Neural progenitor cell (in vitro differentiated cells): ENCODE measurements around the gene TMEM53. TPM values are rescaled to one million over a fixed set of nuclear protein-coding genes. Genes with fewer than 3 reads are reported as not detected.
A peak's percentile ranks its signal among the peaks of the same experiment; 100 is the strongest.

Experiments
- DNase-seq: peaks from one replicate; pipeline ENCODE4 v3.0.0-alpha.2; 2016; ENCODE audit warnings: low spot score
- H2AFZ ChIP-seq: fragments of 200-600 bp; sonication (generic); replicated peaks from 2 replicates; pipeline ENCODE4 v1.6.1; 2016; ENCODE audit warnings: antibody characterized with exemption
- H3F3A ChIP-seq: fragments of 200-600 bp; sonication (generic); 2 replicates; pipeline ENCODE4 v1.6.1; 2016; ENCODE audit warnings: antibody characterized with exemption, low read depth
- H3K27ac ChIP-seq: fragments of 200-600 bp; sonication (generic); 2 replicates; pipeline ENCODE4 v1.5.1; 2016; ENCODE audit warnings: mild to moderate bottlenecking
- H3K27me3 ChIP-seq: fragments of 200-600 bp; sonication (generic); 2 replicates; pipeline ENCODE4 v1.6.1; 2016; ENCODE audit warnings: mild to moderate bottlenecking, moderate library complexity
- H3K36me3 ChIP-seq: fragments of 200-600 bp; sonication (generic); 2 replicates; pipeline ENCODE4 v1.5.1; 2016
- H3K4me1 ChIP-seq: fragments of 200-600 bp; sonication (generic); 2 replicates; pipeline ENCODE4 v1.6.1; 2016; ENCODE audit warnings: mixed run types
- H3K4me2 ChIP-seq: fragments of 200-600 bp; sonication (generic); 2 replicates; pipeline ENCODE4 v1.6.1; 2016
- H3K4me3 ChIP-seq: fragments of 200-600 bp; sonication (generic); 2 replicates; pipeline ENCODE4 v1.5.1; 2016
- H3K79me2 ChIP-seq: fragments of 200-600 bp; sonication (generic); 2 replicates; pipeline ENCODE4 v1.6.1; 2016; ENCODE audit warnings: low read depth
- H3K9ac ChIP-seq: fragments of 200-600 bp; sonication (generic); 2 replicates; pipeline ENCODE4 v1.6.1; 2016
- H3K9me3 ChIP-seq: fragments of 200-600 bp; sonication (generic); 2 replicates; pipeline ENCODE4 v1.5.1; 2016; ENCODE audit warnings: low read depth
- H4K20me1 ChIP-seq: fragments of 200-600 bp; sonication (generic); 2 replicates; pipeline ENCODE4 v1.6.1; 2016; ENCODE audit warnings: low read depth
- H3K27ac Mint-ChIP-seq: 3 replicates; pipeline ENCODE4 v1.8.0; 2021; ENCODE audit warnings: mixed read lengths
- H3K27me3 Mint-ChIP-seq: 2 replicates; pipeline ENCODE4 v1.8.0; 2022; ENCODE audit warnings: low read depth, mild to moderate bottlenecking, inconsistent platforms, moderate library complexity, mixed read lengths; ENCODE audit not compliant: insufficient read depth
- H3K36me3 Mint-ChIP-seq: 3 replicates; pipeline ENCODE4 v1.8.0; 2021; ENCODE audit warnings: mixed read lengths
- H3K4me1 Mint-ChIP-seq: 3 replicates; pipeline ENCODE4 v1.8.0; 2021; ENCODE audit warnings: mixed read lengths
- H3K4me3 Mint-ChIP-seq: 3 replicates; pipeline ENCODE4 v1.8.0; 2021; ENCODE audit warnings: mild to moderate bottlenecking, moderate library complexity, mixed read lengths
- H3K9me3 Mint-ChIP-seq: 3 replicates; pipeline ENCODE4 v1.8.0; 2020; ENCODE audit warnings: mixed read lengths
- CTCF ChIP-seq: fragments of 200-600 bp; sonication (generic); IDR thresholded peaks from 2 replicates; pipeline ENCODE4 v1.5.1; 2017; ENCODE audit warnings: antibody characterized with exemption, mild to moderate bottlenecking
- EZH2 ChIP-seq: fragments of 200-600 bp; sonication (generic); IDR thresholded peaks from 2 replicates; pipeline ENCODE4 v1.6.1; 2017; ENCODE audit warnings: antibody characterized with exemption, mild to moderate bottlenecking, moderate library complexity
- EZH2phosphoT487 ChIP-seq: fragments of 200-600 bp; sonication (generic); IDR thresholded peaks from 2 replicates; pipeline ENCODE4 v1.6.1; 2017; ENCODE audit warnings: antibody characterized with exemption
- total RNA-seq: library from RNA; depleted of rRNA; stranded (reverse); fragments of >200 nt; gene quantifications from 2 replicates; pipeline ENCODE4 v1.2.3, GENCODE V29; 2015; ENCODE audit warnings: low replicate concordance

Gene TMEM53
- total RNA-seq, 1 donor from 2014 or later: 5.0 TPM

DNA sequence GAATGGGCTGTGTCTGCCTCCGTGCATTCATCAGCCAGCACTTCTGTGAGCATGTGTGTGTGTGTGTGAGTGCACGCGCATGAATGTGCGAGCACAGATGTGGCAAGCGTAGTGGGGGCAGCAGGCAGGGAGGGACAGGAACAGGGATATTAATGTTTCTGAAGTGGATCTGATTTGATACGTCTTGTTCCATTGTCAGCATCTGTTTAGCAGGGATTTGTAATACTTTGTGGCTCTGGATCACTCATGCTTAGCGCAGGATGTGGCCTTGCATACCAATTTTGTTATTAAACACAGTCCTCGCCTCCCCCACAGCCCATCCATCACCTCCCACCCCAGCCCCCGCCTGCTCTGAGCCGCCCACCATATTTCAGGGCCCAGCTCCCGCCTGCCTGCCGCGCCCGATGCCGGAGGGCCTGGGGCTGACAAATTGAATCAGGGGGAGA, 52.4 kb downstream of the TMEM53 start:
- Mint-ChIP-seq H3K4me3 (no peak overlapping the region), H3K27ac (no peak overlapping the region), H3K4me1 (peaks cover 15% of the 10 kb centered on the region), H3K36me3 (no peaks in the 10 kb centered on the region), H3K27me3 (peaks cover 25% of the 10 kb centered on the region), H3K9me3 (no peaks in the 10 kb centered on the region)
- no peaks in the 10 kb centered on the region for H3K9me3 ChIP-seq
- no peak overlapping the region for H3K4me2 ChIP-seq
- no peaks in the 10 kb centered on the region for H3K79me2 ChIP-seq
- H3K4me3 ChIP-seq: no peak overlapping the region
- H3F3A ChIP-seq: no peaks in the 10 kb centered on the region
- peaks cover 1% of the 10 kb centered on the region for H4K20me1 ChIP-seq
- no peak overlapping the region for H3K27ac ChIP-seq
- TF ChIP-seq EZH2 (no peak), CTCF (no peak), EZH2phosphoT487 (no peak)
- no peaks in the 10 kb centered on the region for H3K36me3 ChIP-seq
- H2AFZ ChIP-seq: no peak overlapping the region
- H3K27me3 ChIP-seq: peaks cover 42% of the 10 kb centered on the region
- DNase-seq: no peak
- peaks cover 4% of the 10 kb centered on the region for H3K4me1 ChIP-seq
- no peak overlapping the region for H3K9ac ChIP-seq

DNA sequence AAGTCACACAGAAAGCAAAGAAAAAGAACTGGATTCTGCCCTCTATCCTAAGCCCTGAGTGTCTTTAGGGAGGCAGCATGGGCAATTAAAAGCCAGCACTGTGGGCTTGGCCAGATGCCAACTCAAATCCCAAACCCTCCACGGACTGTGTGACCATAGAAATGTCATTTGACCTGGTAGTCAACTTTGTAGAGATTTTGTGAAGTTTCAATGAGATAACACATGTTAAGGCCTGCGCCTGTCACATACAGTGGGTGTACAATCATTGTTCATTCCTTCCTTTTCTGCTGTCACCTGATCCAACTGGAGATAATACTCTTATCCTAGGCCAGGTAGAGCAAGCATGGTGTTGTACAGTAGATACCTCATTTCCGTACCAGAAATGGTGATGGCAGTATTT, 54.2 kb downstream of the TMEM53 start:
- Histone ChIP-seq H3K27me3 (peaks cover 60% of the 10 kb centered on the region), H3K36me3 (no peaks in the 10 kb centered on the region), H4K20me1 (peaks cover 6% of the 10 kb centered on the region), H2AFZ (no peak overlapping the region), H3F3A (no peaks in the 10 kb centered on the region), H3K9ac (no peak overlapping the region), H3K4me3 (no peak overlapping the region), H3K4me2 (no peak overlapping the region), H3K79me2 (no peaks in the 10 kb centered on the region), H3K4me1 (peaks cover 4% of the 10 kb centered on the region), H3K27ac (no peak overlapping the region), H3K9me3 (no peaks in the 10 kb centered on the region)
- TF ChIP-seq EZH2 (no peak), EZH2phosphoT487 (no peak), CTCF (no peak)
- DNase-seq: no peak
- Mint-ChIP-seq H3K27ac (no peak overlapping the region), H3K36me3 (peaks cover 4% of the 10 kb centered on the region), H3K27me3 (peaks cover 33% of the 10 kb centered on the region), H3K9me3 (no peaks in the 10 kb centered on the region), H3K4me3 (no peak overlapping the region), H3K4me1 (peaks cover 18% of the 10 kb centered on the region)

DNA sequence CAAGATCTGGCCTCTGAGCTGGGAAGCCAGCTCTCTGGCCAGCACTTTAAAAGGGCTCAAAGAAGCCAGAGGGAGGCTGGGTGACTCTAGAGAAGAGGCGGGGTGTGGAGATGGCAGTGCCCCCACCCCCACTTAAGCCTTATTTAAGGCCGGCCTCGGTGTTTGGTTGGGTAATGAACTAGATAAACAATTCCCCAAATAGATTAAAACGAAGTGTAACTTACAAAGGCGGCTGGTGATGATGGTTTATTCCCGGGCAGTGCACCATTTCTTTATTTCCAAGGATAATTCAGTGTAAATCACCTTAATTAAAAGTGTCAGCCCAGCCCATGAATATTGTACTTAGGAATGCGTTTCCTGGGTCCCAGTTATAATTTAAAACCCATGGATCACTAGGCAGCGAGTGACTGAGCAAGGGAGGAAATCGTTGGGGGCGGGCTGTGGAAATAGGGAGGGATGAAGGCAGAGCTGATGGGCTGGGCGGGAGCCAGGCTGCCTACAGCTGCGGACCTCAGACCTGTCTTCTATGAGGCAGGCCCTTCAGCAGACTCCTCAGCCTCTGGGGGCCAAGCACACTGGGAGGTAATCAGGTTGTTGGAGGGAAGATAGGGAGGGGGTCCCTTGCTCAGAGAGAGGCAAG, 54.9 kb downstream of the TMEM53 start:
- Histone ChIP-seq H3K79me2 (no peaks in the 10 kb centered on the region), H3K4me1 (peaks cover 4% of the 10 kb centered on the region), H3K9me3 (no peaks in the 10 kb centered on the region), H4K20me1 (peaks cover 6% of the 10 kb centered on the region), H2AFZ (no peak overlapping the region), H3K36me3 (no peaks in the 10 kb centered on the region), H3K4me3 (no peak overlapping the region), H3K9ac (no peak overlapping the region), H3K27ac (no peak overlapping the region), H3K4me2 (no peak overlapping the region), H3K27me3 (peaks cover 63% of the 10 kb centered on the region), H3F3A (no peaks in the 10 kb centered on the region)
- peaks cover 32% of the 10 kb centered on the region for H3K27me3 Mint-ChIP-seq
- H3K27ac Mint-ChIP-seq: peak overlapping the region; percentile 48
- H3K36me3 Mint-ChIP-seq: peaks cover 4% of the 10 kb centered on the region
- no peak for TF ChIP-seq EZH2
- no peak for TF ChIP-seq CTCF
- no peak for TF ChIP-seq EZH2phosphoT487
- H3K4me1 Mint-ChIP-seq: peaks cover 18% of the 10 kb centered on the region
- no peak for DNase-seq
- no peak overlapping the region for H3K4me3 Mint-ChIP-seq
- H3K9me3 Mint-ChIP-seq: no peaks in the 10 kb centered on the region
